Upper lobe of left lung (tissue), 6 donors: ENCODE measurements around the gene OLR1. TPM values are rescaled to one million over a fixed set of nuclear protein-coding genes. Genes with fewer than 3 reads are reported as not detected.

Experiments
- ATAC-seq, 2 donors: fragments of 200-7000 bp; cut with Tn5 transposase; one replicate each; pipeline ENCODE4 v1.9.1; 2022; ENCODE audit warnings: mild to moderate bottlenecking in 2 of 2, moderate library complexity in 2 of 2; ENCODE audit not compliant: low FRiP score in 2 of 2
- DNase-seq, 2 donors: peaks; one replicate each; pipeline ENCODE4 v3.0.0-alpha.2; 2019 to 2020
- H3K27ac ChIP-seq, 4 donors: fragments of 200-600 bp; sonication (generic); one replicate each; pipeline ENCODE4 v1.5.1; 2016 to 2019
- H3K27me3 ChIP-seq, 4 donors: fragments of 200-600 bp; sonication (generic); one replicate each; pipeline ENCODE4 v1.5.1; 2017 to 2019
- H3K36me3 ChIP-seq, 4 donors: fragments of 200-600 bp; sonication (generic); one replicate each; pipeline ENCODE4 v1.5.1; 2016 to 2019
- H3K4me1 ChIP-seq, 4 donors: fragments of 200-600 bp; sonication (generic); one replicate each; pipeline ENCODE4 v1.5.1; 2018 to 2019
- H3K4me3 ChIP-seq, 4 donors: fragments of 200-600 bp; sonication (generic); one replicate each; pipeline ENCODE4 v1.5.1; 2017 to 2019; ENCODE audit warnings: mild to moderate bottlenecking in 2 of 4, moderate library complexity in 1 of 4
- H3K9me3 ChIP-seq, 4 donors: fragments of 200-600 bp; sonication (generic); one replicate each; pipeline ENCODE4 v1.5.1; 2018 to 2019
- EP300 ChIP-seq, 4 donors: sonication (generic); formaldehyde crosslinking; IDR thresholded peaks; one replicate each; pipeline ENCODE4 v1.5.1; 2017; ENCODE audit warnings: antibody characterized with exemption in 4 of 4, control low read depth in 2 of 4
- POLR2A ChIP-seq, 4 donors: fragments of 450-650 bp; IDR thresholded peaks; one replicate each; pipeline ENCODE4 v1.5.1; 2016 to 2017; ENCODE audit warnings: antibody characterized with exemption in 4 of 4, mild to moderate bottlenecking in 2 of 4
- POLR2AphosphoS5 ChIP-seq, 2 donors: sonication (generic); formaldehyde crosslinking; IDR thresholded peaks; one replicate each; pipeline ENCODE4 v1.5.1; 2017; ENCODE audit warnings: antibody characterized with exemption in 2 of 2
- WGBS, 2 donors: methylation state at CpG; one replicate each; pipeline ENCODE4 v1.1.5; 2017 to 2018; 5-methylcytosine and 5-hydroxymethylcytosine counted together
- total RNA-seq, 6 donors: library from RNA; depleted of rRNA in 4 of 6; stranded (reverse); fragments of >200 nt in 4 of 6; gene quantifications; one replicate each; pipeline versions ENCODE4 v1.1.0 to v1.2.1, GENCODE V29; 2016 to 2021
- TF ChIP-seq, protein P1 (sequence below), 6 experiments: fragments of 450-650 bp in 4 of 6; fragments of 200-600 bp in 2 of 6; sonication (generic) in 2 of 6; IDR thresholded peaks; one replicate each; pipeline ENCODE4 v1.5.1; 2016 to 2019; ENCODE audit warnings: antibody characterized with exemption in 6 of 6
- donor health status: DM: no; HTN: no; CAD: no; lungs with moderate emphysema.
- donor health status: DM: no; HTN: yes; CAD: no; lungs with severe emphysema.

Gene OLR1
- total RNA-seq, 6 donors from 2014 or later, result 51.2 to 163 (median 113) TPM

DNA sequence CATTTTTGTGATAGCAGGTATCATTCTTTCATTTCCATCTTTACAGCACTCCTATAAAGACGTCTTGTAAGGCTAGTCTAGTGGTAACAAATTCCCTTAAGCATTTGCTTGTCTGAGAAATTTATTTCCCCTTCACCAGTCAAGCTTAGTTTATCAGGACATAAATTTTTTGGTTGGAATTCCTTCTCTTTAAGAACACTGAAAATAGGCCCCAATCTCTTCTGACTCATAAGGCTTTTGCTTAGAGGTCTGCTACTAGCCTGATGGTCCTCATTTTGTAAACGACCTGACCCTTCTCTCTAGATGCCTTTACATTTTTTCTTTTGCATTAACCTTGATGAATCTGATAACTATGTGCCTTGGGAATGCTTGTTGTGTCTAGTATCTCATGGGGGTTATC is 20.3 kb downstream of the OLR1 start:
- Histone ChIP-seq H3K4me1 (peaks cover 6 to 10% (median 8%) of the 10 kb centered on the region in 4 donors), H3K36me3 (no peaks in the 10 kb centered on the region), H3K27ac (no peak overlapping the region), H3K4me3 (no peak overlapping the region), H3K9me3 (no peaks in the 10 kb centered on the region), H3K27me3 (no peaks in the 10 kb centered on the region)
- ATAC-seq (no peak), DNase-seq (no peak)
- WGBS, 2 donors, result 88 to 90% methylated on average over 2 of the region's 2 CpGs
- TF ChIP-seq POLR2A (IDR thresholded peaks at IDR 0.05) (no peak), POLR2AphosphoS5 (IDR thresholded peaks at IDR 0.05) (no peak), EP300 (IDR thresholded peaks at IDR 0.05) (no peak)
- TF ChIP-seq, protein P1, sequence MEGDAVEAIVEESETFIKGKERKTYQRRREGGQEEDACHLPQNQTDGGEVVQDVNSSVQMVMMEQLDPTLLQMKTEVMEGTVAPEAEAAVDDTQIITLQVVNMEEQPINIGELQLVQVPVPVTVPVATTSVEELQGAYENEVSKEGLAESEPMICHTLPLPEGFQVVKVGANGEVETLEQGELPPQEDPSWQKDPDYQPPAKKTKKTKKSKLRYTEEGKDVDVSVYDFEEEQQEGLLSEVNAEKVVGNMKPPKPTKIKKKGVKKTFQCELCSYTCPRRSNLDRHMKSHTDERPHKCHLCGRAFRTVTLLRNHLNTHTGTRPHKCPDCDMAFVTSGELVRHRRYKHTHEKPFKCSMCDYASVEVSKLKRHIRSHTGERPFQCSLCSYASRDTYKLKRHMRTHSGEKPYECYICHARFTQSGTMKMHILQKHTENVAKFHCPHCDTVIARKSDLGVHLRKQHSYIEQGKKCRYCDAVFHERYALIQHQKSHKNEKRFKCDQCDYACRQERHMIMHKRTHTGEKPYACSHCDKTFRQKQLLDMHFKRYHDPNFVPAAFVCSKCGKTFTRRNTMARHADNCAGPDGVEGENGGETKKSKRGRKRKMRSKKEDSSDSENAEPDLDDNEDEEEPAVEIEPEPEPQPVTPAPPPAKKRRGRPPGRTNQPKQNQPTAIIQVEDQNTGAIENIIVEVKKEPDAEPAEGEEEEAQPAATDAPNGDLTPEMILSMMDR (IDR thresholded peaks at IDR 0.05), result no peak

DNA sequence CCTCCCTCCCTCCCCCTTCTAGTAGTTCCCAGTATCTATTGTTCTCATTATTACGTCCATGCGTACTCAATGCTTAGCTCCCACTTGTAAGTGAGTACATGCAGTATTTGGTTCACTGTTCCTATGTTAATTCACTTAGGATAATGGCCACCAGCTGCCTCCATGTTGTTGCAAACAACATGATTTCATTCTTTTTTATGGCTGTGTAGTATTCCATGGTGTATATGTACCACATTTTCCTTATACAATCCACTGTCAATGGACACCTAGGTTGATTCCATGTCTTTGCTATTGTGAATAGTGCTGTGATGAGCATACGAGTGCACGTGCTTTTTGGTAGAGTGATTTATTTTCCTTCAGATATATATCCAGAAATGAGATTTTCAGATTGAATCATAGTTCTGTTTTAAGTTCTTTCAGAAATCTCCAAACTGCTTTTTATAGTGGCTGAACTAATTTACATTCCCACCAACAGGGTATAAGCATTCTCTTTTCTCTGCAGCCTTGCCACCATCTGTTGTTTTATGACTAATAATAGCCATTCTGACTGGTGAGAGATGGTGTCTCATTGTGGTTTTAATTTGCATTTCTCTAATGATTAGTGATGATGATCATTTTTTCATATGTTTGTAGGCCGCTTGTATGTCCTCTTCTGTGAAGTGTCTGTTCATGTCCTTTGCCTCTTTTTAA is 24.1 kb downstream of the OLR1 start:
- Histone ChIP-seq H3K27me3 (no peaks in the 10 kb centered on the region), H3K27ac (no peak overlapping the region), H3K4me3 (no peak overlapping the region), H3K36me3 (no peaks in the 10 kb centered on the region), H3K4me1 (peaks cover 0 to 3% (median under 1%) of the 10 kb centered on the region in 4 donors), H3K9me3 (no peaks in the 10 kb centered on the region)
- ATAC-seq (no peak), DNase-seq (no peak)
- TF ChIP-seq POLR2A (IDR thresholded peaks at IDR 0.05), result no peak
- TF ChIP-seq EP300 (IDR thresholded peaks at IDR 0.05), result no peak
- TF ChIP-seq, protein P1 (IDR thresholded peaks at IDR 0.05), result no peak
- no peak for TF ChIP-seq POLR2AphosphoS5 (IDR thresholded peaks at IDR 0.05)
- 88 to 92% methylated on average over 5 of the region's 5 CpGs for WGBS, 2 donors

DNA sequence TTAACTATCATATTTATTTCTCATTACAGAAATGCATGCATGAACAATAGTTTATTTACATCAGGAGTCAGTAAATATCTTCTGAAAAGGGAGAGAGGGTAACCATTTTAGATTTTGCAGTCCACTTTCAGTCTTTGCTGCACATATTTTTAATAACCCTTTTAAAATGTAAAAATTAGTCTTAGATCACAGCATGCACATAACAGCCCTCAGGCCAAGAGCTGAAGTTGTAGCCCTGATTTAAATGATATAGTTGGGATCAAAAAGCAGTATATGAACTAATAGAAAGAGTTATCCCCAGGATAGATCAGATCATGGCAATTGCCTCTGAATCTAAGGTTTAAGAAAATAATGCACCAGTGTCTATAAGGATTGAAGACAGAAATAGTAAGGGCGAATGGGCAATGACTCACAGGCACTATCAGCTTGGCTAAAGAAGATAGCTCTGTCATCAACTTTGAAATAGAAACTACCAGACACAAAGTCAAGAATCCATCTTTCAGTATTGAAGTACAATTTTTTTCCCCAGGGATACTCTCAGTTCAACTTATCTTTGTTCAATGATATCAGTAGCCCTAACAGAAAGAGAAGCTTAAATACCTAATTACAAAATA is 28.8 kb downstream of the OLR1 start:
- TF ChIP-seq, protein P1 (IDR thresholded peaks at IDR 0.05), result no peak
- TF ChIP-seq POLR2AphosphoS5 (IDR thresholded peaks at IDR 0.05) (no peak), EP300 (IDR thresholded peaks at IDR 0.05) (no peak), POLR2A (IDR thresholded peaks at IDR 0.05) (no peak)
- Histone ChIP-seq H3K27me3 (no peaks in the 10 kb centered on the region), H3K4me3 (no peak overlapping the region), H3K9me3 (no peaks in the 10 kb centered on the region), H3K27ac (no peak overlapping the region), H3K4me1 (no peaks in the 10 kb centered on the region), H3K36me3 (no peaks in the 10 kb centered on the region)
- WGBS, 2 donors, result 0 to 3% methylated on average over 1 of the region's 1 CpG
- DNase-seq, result no peak
- no peak for ATAC-seq

DNA sequence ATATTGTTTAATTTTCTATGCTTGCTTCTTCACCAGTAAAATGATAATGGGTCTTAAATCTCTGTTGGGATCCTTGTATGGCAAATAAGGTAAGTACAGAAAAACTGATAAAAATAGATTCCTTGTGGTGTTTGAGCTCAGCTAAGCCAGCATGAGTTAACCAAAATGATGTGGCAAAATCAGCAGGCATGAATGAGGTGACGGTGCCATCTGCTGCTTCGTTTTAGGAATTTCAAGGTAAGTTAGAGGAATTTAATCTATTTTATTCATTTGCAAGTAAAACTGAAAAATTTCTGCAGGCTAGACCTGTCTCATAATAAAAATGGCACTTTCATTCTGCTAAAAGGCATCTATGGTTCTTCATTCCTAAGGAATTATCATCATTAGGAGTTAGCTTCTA is 31.9 kb downstream of the OLR1 start:
- Histone ChIP-seq H3K27ac (no peak overlapping the region), H3K9me3 (no peaks in the 10 kb centered on the region), H3K36me3 (no peaks in the 10 kb centered on the region), H3K4me1 (no peaks in the 10 kb centered on the region), H3K4me3 (no peak overlapping the region), H3K27me3 (no peaks in the 10 kb centered on the region)
- TF ChIP-seq EP300 (IDR thresholded peaks at IDR 0.05), result no peak
- TF ChIP-seq, protein P1 (IDR thresholded peaks at IDR 0.05), result peak; percentile 26 to 74 (median 64)
- 12 to 17% methylated on average over 2 of the region's 2 CpGs for WGBS, 2 donors
- ATAC-seq (peak in 1 of 2 donors; percentile 75), DNase-seq (peak in 1 of 2 donors; percentile 58)
